HG03175 (cell line): ENCODE results near the gene AGGF1.
"Not testable (repeated sequence)": the region's sequence is repeated elsewhere in the genome, so short reads cannot be mapped to it uniquely, and the experiment has no call there.

Experiments
- ATAC-seq: cut with Tn5 transposase; IDR thresholded peaks from one replicate; pipeline ENCODE4 v1.9.1; 2021; ENCODE audit warnings: mild to moderate bottlenecking, moderate library complexity; ENCODE audit not compliant: unreplicated experiment

Gene AGGF1

GRCh38 chr5:77030097-77031071 is at the start of gene AGGF1:
Gene AGGF1, plus strand, starts transcription at chr5:77030404. Its CDS starts 363 bp downstream, at chr5:77030767.
- ATAC-seq = peak; percentile 99

GRCh38 chr5:76980518-76981144 is 49.6 kb upstream of the AGGF1 start:
- no peak for ATAC-seq

GRCh38 chr5:76982450-76982849 is 47.8 kb upstream of the AGGF1 start:
- ATAC-seq = no peak

GRCh38 chr5:76983468-76983867 is 46.7 kb upstream of the AGGF1 start:
- ATAC-seq = no peak

- no peak for ATAC-seq
Measured at GRCh38 chr5:76986825-76987526, 43.2 kb upstream of the AGGF1 start.

- no peak for ATAC-seq
Measured at GRCh38 chr5:76990899-76991459, 39.2 kb upstream of the AGGF1 start.

GRCh38 chr5:76993436-76993835 is 36.8 kb upstream of the AGGF1 start:
- ATAC-seq = not testable (repeated sequence)

GRCh38 chr5:76994337-76994736 is 35.9 kb upstream of the AGGF1 start:
- ATAC-seq = no peak

- not testable (repeated sequence) for ATAC-seq
Measured at GRCh38 chr5:76998251-76998650, 32.0 kb upstream of the AGGF1 start.

GRCh38 chr5:76999451-76999850 is 30.8 kb upstream of the AGGF1 start:
- ATAC-seq = no peak

- no peak for ATAC-seq
Measured at GRCh38 chr5:77003246-77003645, 27.0 kb upstream of the AGGF1 start.

- ATAC-seq = no peak
Measured at GRCh38 chr5:77006124-77006523, 24.1 kb upstream of the AGGF1 start.

- no peak for ATAC-seq
Measured at GRCh38 chr5:77008413-77008812, 21.8 kb upstream of the AGGF1 start.

GRCh38 chr5:77010243-77010642 is 20.0 kb upstream of the AGGF1 start:
- ATAC-seq = no peak

- no peak for ATAC-seq
Measured at GRCh38 chr5:77011498-77011897, 18.7 kb upstream of the AGGF1 start.

- ATAC-seq = no peak
Measured at GRCh38 chr5:77012601-77013000, 17.6 kb upstream of the AGGF1 start.

GRCh38 chr5:77015938-77016569 is 14.2 kb upstream of the AGGF1 start:
- ATAC-seq = no peak

GRCh38 chr5:77016962-77017361 is 13.2 kb upstream of the AGGF1 start:
- no peak for ATAC-seq

GRCh38 chr5:77017668-77018067 is 12.5 kb upstream of the AGGF1 start:
- no peak for ATAC-seq

- no peak for ATAC-seq
Measured at GRCh38 chr5:77022511-77023417, 7.4 kb upstream of the AGGF1 start.
